ENCODE results near the gene ASXL3.

The ASXL3 gene

GRCh38 chr18:33584548-33585430, 6.8 kb downstream of the ASXL3 start:
- FAIRE-seq = no peak

- FAIRE-seq = no peak
Measured at GRCh38 chr18:33585431-33585775, 7.4 kb downstream of the ASXL3 start.

GRCh38 chr18:33588361-33588760, 10.3 kb downstream of the ASXL3 start:
- FAIRE-seq = no peak

GRCh38 chr18:33593261-33593660, 15.2 kb downstream of the ASXL3 start:
- FAIRE-seq = no peak

- no peak for FAIRE-seq
Measured at GRCh38 chr18:33594799-33595198, 16.8 kb downstream of the ASXL3 start.

- FAIRE-seq = no peak
Measured at GRCh38 chr18:33596178-33596854, 18.3 kb downstream of the ASXL3 start.

- FAIRE-seq = no peak
Measured at GRCh38 chr18:33600846-33601245, 22.8 kb downstream of the ASXL3 start.

GRCh38 chr18:33603454-33603853, 25.4 kb downstream of the ASXL3 start:
- no peak for FAIRE-seq

- FAIRE-seq = no peak
Measured at GRCh38 chr18:33605250-33605649, 27.2 kb downstream of the ASXL3 start.

GRCh38 chr18:33606621-33607020, 28.6 kb downstream of the ASXL3 start:
- FAIRE-seq = no peak

- no peak for FAIRE-seq
Measured at GRCh38 chr18:33611525-33612135, 33.6 kb downstream of the ASXL3 start.

GRCh38 chr18:33612632-33613031, 34.6 kb downstream of the ASXL3 start:
- no peak for FAIRE-seq

- no peak for FAIRE-seq
Measured at GRCh38 chr18:33616556-33616955, 38.5 kb downstream of the ASXL3 start.

- no peak for FAIRE-seq
Measured at GRCh38 chr18:33627114-33627513, 49.1 kb downstream of the ASXL3 start.

- FAIRE-seq = no peak
Measured at GRCh38 chr18:33630476-33630875, 52.5 kb downstream of the ASXL3 start.

- no peak for FAIRE-seq
Measured at GRCh38 chr18:33641141-33641540, 63.1 kb downstream of the ASXL3 start.

GRCh38 chr18:33644494-33644893, 66.5 kb downstream of the ASXL3 start:
- no peak for FAIRE-seq

GRCh38 chr18:33647365-33647764, 69.3 kb downstream of the ASXL3 start:
- no peak for FAIRE-seq

GRCh38 chr18:33652635-33653034, 74.6 kb downstream of the ASXL3 start:
- FAIRE-seq = no peak

GRCh38 chr18:33653231-33653630, 75.2 kb downstream of the ASXL3 start:
- no peak for FAIRE-seq

- no peak for FAIRE-seq
Measured at GRCh38 chr18:33656889-33657448, 79.0 kb downstream of the ASXL3 start.

- FAIRE-seq = no peak
Measured at GRCh38 chr18:33660696-33661310, 82.8 kb downstream of the ASXL3 start.

- FAIRE-seq = no peak
Measured at GRCh38 chr18:33664241-33664874, 86.3 kb downstream of the ASXL3 start.

Measured in G401.6 (cell line).